ENCODE data around the gene GMEB2.

Gene GMEB2

GRCh38 chr20:63549019-63549418 is 77.9 kb downstream of the GMEB2 start:
- TF ChIP-seq CTCF (IDR thresholded peaks at IDR 0.05): no peak
- Mint-ChIP-seq H3K4me3 (no peak overlapping the region), H3K9me3 (no peaks in the 10 kb centered on the region), H3K27me3 (ENCODE audit: low read depth, poor library complexity) (peaks cover 37% of the 10 kb centered on the region), H3K36me3 (ENCODE audit: low read depth) (no peaks in the 10 kb centered on the region), H3K4me1 (peaks cover 14% of the 10 kb centered on the region), H3K27ac (no peak overlapping the region)
- DNase-seq: no peak

- Mint-ChIP-seq H3K27ac (no peak overlapping the region), H3K4me3 (no peak overlapping the region), H3K27me3 (ENCODE audit: low read depth, poor library complexity) (peaks cover 38% of the 10 kb centered on the region), H3K9me3 (no peaks in the 10 kb centered on the region), H3K36me3 (ENCODE audit: low read depth) (no peaks in the 10 kb centered on the region), H3K4me1 (peaks cover 14% of the 10 kb centered on the region)
- DNase-seq: no peak
- no peak for TF ChIP-seq CTCF (IDR thresholded peaks at IDR 0.05)
Measured at GRCh38 chr20:63548542-63548941, 78.4 kb downstream of the GMEB2 start.

- no peak within 1 kb of the TSS for H3K27ac Mint-ChIP-seq
- no peaks in the 10 kb centered on the region for H3K36me3 Mint-ChIP-seq (ENCODE audit: low read depth)
- TF ChIP-seq CTCF (IDR thresholded peaks at IDR 0.05): no peak
- H3K4me3 Mint-ChIP-seq: no peak within 1 kb of the TSS
- H3K9me3 Mint-ChIP-seq: no peaks in the 10 kb centered on the region
- H3K27me3 Mint-ChIP-seq (ENCODE audit: low read depth, poor library complexity): peaks cover 38% of the 10 kb centered on the region
- DNase-seq: no peak
- H3K4me1 Mint-ChIP-seq: peaks cover 14% of the 10 kb centered on the region
Measured at GRCh38 chr20:63547725-63548480, 79.0 kb downstream of the GMEB2 start, which contains the start of gene SRMS. SRMS (minus strand) TSS chr20:63547749; CDS start chr20:63547463, 286 bp downstream.

- Mint-ChIP-seq H3K36me3 (ENCODE audit: low read depth) (no peaks in the 10 kb centered on the region), H3K27ac (no peak overlapping the region), H3K9me3 (no peaks in the 10 kb centered on the region), H3K4me1 (peaks cover 7% of the 10 kb centered on the region), H3K27me3 (ENCODE audit: low read depth, poor library complexity) (peaks cover 38% of the 10 kb centered on the region), H3K4me3 (no peak overlapping the region)
- no peak for TF ChIP-seq CTCF (IDR thresholded peaks at IDR 0.05)
- DNase-seq: no peak
Measured at GRCh38 chr20:63546956-63547724, 79.8 kb downstream of the GMEB2 start.

- peaks cover 7% of the 10 kb centered on the region for H3K4me1 Mint-ChIP-seq
- TF ChIP-seq CTCF (IDR thresholded peaks at IDR 0.05): no peak
- peaks cover 31% of the 10 kb centered on the region for H3K27me3 Mint-ChIP-seq (ENCODE audit: low read depth, poor library complexity)
- no peak overlapping the region for H3K4me3 Mint-ChIP-seq
- DNase-seq: no peak
- no peaks in the 10 kb centered on the region for H3K9me3 Mint-ChIP-seq
- H3K27ac Mint-ChIP-seq: no peak overlapping the region
- no peaks in the 10 kb centered on the region for H3K36me3 Mint-ChIP-seq (ENCODE audit: low read depth)
Measured at GRCh38 chr20:63546256-63546955, 80.5 kb downstream of the GMEB2 start.

All from nephron progenitor cell (in vitro differentiated cells).